Activated CD8-positive, alpha-beta T cell treated with anti-CD3 and anti-CD28 coated beads for 36 hours (primary cell): Measurements from ENCODE around the gene GRK3. TPM values are rescaled to one million over a fixed set of nuclear protein-coding genes. Genes with fewer than 3 reads are reported as not detected.

Experiments
- ATAC-seq: fragments of 200-7000 bp; cut with Tn5 transposase; one replicate; pipeline ENCODE4 v1.10.0; 2021; ENCODE audit warnings: mild to moderate bottlenecking, moderate library complexity
- CTCF ChIA-PET: fragments of 350-600 bp; sonication (Branson Sonifier 250); formaldehyde crosslinking; loops from one replicate; lab custom pipeline; 2021; ENCODE audit warnings: antibody characterized with exemption; lab: Charles Lee
- POLR2A ChIA-PET: fragments of 350-600 bp; sonication (Branson Sonifier 250); formaldehyde crosslinking; loops from one replicate; lab custom pipeline; 2021; ENCODE audit warnings: antibody characterized with exemption; lab: Charles Lee
- DNase-seq: peaks from one replicate; pipeline ENCODE4 v3.0.0-alpha.2; 2020
- H3K27ac Mint-ChIP-seq: one replicate; pipeline ENCODE4 v1.8.0; 2021; ENCODE audit warnings: mild to moderate bottlenecking, mixed read lengths
- H3K27me3 Mint-ChIP-seq: one replicate; pipeline ENCODE4 v1.8.0; 2021; ENCODE audit warnings: mixed read lengths
- H3K36me3 Mint-ChIP-seq: one replicate; pipeline ENCODE4 v1.8.0; 2021; ENCODE audit warnings: low read depth, mixed read lengths
- H3K4me1 Mint-ChIP-seq: one replicate; pipeline ENCODE4 v1.8.0; 2021; ENCODE audit warnings: low read depth, mixed read lengths
- H3K4me3 Mint-ChIP-seq: one replicate; pipeline ENCODE4 v1.8.0; 2021; ENCODE audit warnings: mild to moderate bottlenecking, moderate library complexity, mixed read lengths
- H3K9me3 Mint-ChIP-seq: one replicate; pipeline ENCODE4 v1.8.0; 2021; ENCODE audit warnings: mixed read lengths
- intact Hi-C: fragments of 100-400 bp; cut with micrococcal nuclease; formaldehyde crosslinking; loops from one replicate; pipeline ENCODE4 v1.10.0; 2022
- total RNA-seq, 2 experiments: library from RNA; stranded (reverse); gene quantifications; one replicate each; pipeline ENCODE4 v1.2.3, GENCODE V29; 2021
- TF ChIP-seq, protein P1 (sequence below): fragments of 200-600 bp; IDR thresholded peaks from one replicate; pipeline ENCODE4 v1.8.0; 2022; ENCODE audit warnings: antibody characterized with exemption, mild to moderate bottlenecking

Gene GRK3
- total RNA-seq, 2 experiments from 2014 or later = 26.3 to 26.7 TPM

DNA sequence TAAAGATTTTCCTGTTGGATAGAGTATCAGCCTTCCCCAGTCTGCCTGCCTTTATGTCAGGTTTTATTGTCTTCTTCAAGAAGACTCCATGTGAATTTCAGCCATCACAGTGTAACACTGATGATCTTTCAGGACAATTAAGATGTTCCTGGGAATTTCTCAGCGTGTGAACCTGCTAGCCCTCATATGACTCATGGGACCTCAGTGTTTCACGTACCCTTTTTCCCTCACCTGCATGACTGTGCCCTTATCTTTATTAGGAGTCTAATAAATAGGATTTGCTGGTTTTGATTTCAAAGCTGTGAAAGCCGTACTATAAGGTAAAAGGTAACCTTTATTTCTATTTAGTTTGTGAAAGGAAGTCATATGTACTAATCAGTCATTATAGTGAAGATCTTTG is 95.9 kb downstream of the GRK3 start:
- DNase-seq = no peak
- no peaks in the 10 kb centered on the region for H3K9me3 Mint-ChIP-seq
- no peak for ATAC-seq
- intact Hi-C loops = no loop called here
- H3K27me3 Mint-ChIP-seq = no peaks in the 10 kb centered on the region
- CTCF ChIA-PET = no interaction called here
- no peaks in the 10 kb centered on the region for H3K36me3 Mint-ChIP-seq
- POLR2A ChIA-PET = no interaction called here
- H3K4me3 Mint-ChIP-seq = no peak overlapping the region
- no peak overlapping the region for H3K27ac Mint-ChIP-seq
- TF ChIP-seq, protein P1, sequence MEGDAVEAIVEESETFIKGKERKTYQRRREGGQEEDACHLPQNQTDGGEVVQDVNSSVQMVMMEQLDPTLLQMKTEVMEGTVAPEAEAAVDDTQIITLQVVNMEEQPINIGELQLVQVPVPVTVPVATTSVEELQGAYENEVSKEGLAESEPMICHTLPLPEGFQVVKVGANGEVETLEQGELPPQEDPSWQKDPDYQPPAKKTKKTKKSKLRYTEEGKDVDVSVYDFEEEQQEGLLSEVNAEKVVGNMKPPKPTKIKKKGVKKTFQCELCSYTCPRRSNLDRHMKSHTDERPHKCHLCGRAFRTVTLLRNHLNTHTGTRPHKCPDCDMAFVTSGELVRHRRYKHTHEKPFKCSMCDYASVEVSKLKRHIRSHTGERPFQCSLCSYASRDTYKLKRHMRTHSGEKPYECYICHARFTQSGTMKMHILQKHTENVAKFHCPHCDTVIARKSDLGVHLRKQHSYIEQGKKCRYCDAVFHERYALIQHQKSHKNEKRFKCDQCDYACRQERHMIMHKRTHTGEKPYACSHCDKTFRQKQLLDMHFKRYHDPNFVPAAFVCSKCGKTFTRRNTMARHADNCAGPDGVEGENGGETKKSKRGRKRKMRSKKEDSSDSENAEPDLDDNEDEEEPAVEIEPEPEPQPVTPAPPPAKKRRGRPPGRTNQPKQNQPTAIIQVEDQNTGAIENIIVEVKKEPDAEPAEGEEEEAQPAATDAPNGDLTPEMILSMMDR = no peak
- H3K4me1 Mint-ChIP-seq = peaks cover 3% of the 10 kb centered on the region

DNA sequence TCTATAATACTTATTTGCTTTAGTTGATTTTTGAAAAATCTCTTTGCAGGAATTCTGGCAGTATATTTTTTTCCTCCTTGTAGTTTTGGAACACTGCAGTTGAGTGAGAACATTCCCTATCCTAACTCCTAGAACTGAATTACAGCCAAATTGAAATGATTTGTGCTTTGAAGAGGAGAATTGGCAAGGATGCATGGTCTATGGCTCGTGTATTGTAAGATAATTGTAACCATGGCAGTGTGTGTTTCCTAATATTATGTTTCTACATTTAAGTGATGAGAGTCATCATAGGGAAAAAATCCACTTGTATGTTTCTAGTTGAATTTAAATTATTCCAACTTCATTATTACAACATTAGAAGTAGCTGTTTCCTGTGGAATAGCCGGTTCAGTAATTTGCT is 96.6 kb downstream of the GRK3 start:
- ChIA-PET POLR2A (no interaction called here), CTCF (no interaction called here)
- Mint-ChIP-seq H3K9me3 (no peaks in the 10 kb centered on the region), H3K4me3 (no peak overlapping the region), H3K27ac (no peak overlapping the region), H3K27me3 (no peaks in the 10 kb centered on the region), H3K36me3 (no peaks in the 10 kb centered on the region), H3K4me1 (peaks cover 3% of the 10 kb centered on the region)
- intact Hi-C loops = no loop called here
- DNase-seq (no peak), ATAC-seq (no peak)
- TF ChIP-seq, protein P1 = no peak

DNA sequence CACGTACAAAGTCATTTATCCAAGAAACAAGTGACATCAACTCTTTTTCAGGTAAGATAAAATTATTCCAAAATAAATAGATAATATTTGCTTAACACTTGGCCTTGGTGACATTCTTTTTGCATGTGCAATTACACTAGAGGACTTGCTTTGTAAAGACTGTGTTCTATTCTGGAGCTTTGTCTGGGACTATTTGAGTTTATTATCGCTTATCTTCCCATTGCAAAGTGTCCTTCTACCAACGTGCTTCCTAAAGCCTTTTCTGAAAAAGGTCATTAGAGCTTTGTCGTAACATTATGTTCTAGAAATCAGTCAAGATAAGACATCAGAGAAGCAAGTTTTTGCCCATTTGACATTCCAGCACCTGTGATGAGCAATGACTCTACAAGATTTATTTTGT is 99.2 kb downstream of the GRK3 start:
- TF ChIP-seq, protein P1 = no peak
- H3K9me3 Mint-ChIP-seq = no peaks in the 10 kb centered on the region
- H3K36me3 Mint-ChIP-seq = no peaks in the 10 kb centered on the region
- no peak overlapping the region for H3K27ac Mint-ChIP-seq
- CTCF ChIA-PET = no interaction called here
- H3K27me3 Mint-ChIP-seq = no peaks in the 10 kb centered on the region
- no peak for DNase-seq
- no peak overlapping the region for H3K4me3 Mint-ChIP-seq
- no peaks in the 10 kb centered on the region for H3K4me1 Mint-ChIP-seq
- POLR2A ChIA-PET = no interaction called here
- intact Hi-C loops = no loop called here
- no peak for ATAC-seq

DNA sequence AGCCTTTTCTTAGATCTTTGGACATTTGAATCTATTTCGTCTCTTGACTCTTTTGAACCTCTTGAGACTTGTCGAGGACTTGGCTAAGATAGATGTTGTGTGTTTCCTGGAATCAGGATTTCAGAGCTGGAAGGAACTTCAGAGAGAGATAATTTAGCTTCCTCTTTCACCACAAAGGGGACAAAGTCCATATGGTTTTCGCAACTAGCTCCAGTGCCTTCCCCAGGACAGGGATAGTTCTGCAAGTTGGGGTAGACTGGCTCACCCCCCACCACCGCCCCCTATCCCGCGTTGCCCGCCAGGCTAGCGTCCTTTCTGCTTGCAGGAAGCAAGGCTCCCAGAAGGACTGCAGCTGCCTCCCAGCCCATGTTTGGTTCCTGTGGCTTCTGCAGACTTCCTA is 101.8 kb downstream of the GRK3 start:
- CTCF ChIA-PET = interaction anchor here (1.1 kb wide), 1 partner anchor 60 kb away, joined by 3 read pairs; no protein-coding TSS in a partner anchor

DNA sequence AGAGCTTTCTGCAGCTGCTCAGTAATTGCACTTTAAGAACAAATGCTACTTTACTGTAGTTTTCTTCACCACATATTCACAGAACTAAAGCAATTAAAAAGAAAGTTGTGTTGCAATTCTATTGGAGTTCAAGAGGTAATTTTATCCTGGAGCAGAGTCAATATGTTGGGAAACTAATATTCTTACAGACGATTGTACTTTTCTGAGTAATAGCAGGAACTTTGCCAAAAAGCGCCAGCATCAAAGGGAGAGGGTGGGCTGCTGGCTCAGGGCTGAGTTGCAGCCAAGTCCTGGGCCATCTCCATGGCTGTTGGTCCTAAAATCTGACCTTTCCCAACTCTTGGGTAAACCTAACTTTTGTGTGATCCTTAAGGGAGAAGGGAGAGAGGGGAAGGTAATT is 104.0 kb downstream of the GRK3 start:
- Mint-ChIP-seq H3K9me3 (no peaks in the 10 kb centered on the region), H3K4me1 (peaks cover 3% of the 10 kb centered on the region), H3K4me3 (no peak overlapping the region), H3K27me3 (no peaks in the 10 kb centered on the region), H3K36me3 (peaks cover 6% of the 10 kb centered on the region), H3K27ac (no peak overlapping the region)
- CTCF ChIA-PET = no interaction called here
- ATAC-seq (no peak), DNase-seq (no peak)
- intact Hi-C loops = no loop called here
- POLR2A ChIA-PET = no interaction called here
- TF ChIP-seq, protein P1 = no peak

More for the DNA sequence above, 101.8 kb downstream of the GRK3 start:
- H3K36me3 Mint-ChIP-seq = peaks cover 2% of the 10 kb centered on the region
- intact Hi-C loops = no loop called here
- no peaks in the 10 kb centered on the region for H3K27me3 Mint-ChIP-seq
- no peaks in the 10 kb centered on the region for H3K9me3 Mint-ChIP-seq
- no peak overlapping the region for H3K27ac Mint-ChIP-seq
- TF ChIP-seq, protein P1 = no peak
- ATAC-seq (no peak), DNase-seq (no peak)
- no peak overlapping the region for H3K4me3 Mint-ChIP-seq
- POLR2A ChIA-PET = no interaction called here
- H3K4me1 Mint-ChIP-seq = no peaks in the 10 kb centered on the region
